Keratinocyte (primary cell): ENCODE measurements around the gene ADGRD1. TPM values are rescaled to one million over a fixed set of nuclear protein-coding genes. Genes with fewer than 3 reads are reported as not detected.

Source experiments
- DNase-seq: peaks from one replicate; pipeline ENCODE4 v3.0.0-alpha.2; 2011; ENCODE audit warnings: low read depth, missing footprints, low spot score
- FAIRE-seq: peaks from 2 replicates; lab custom pipeline; 2011; peaks lifted over from hg19 to GRCh38; lab: Jason Lieb, UNC
- H2AFZ ChIP-seq: 2 replicates; pipeline ENCODE4 v1.6.0; 2012; ENCODE audit warnings: low read length, control low read depth, inconsistent platforms; ENCODE audit not compliant: control insufficient read depth
- H3K27ac ChIP-seq: 2 replicates; pipeline ENCODE4 v1.5.1; 2011; ENCODE audit warnings: low read length; ENCODE audit not compliant: control insufficient read depth, insufficient read depth
- H3K27me3 ChIP-seq: 3 replicates; pipeline ENCODE4 v1.6.0; 2011; ENCODE audit warnings: low read length; ENCODE audit not compliant: control insufficient read depth, insufficient read depth; ENCODE audit errors: extremely low read depth
- H3K36me3 ChIP-seq, 2 experiments: 2 replicates in 1 of 2; 3 replicates in 1 of 2; pipeline ENCODE4 v1.5.1; 2011; ENCODE audit warnings: low read length in 2 of 2, mild to moderate bottlenecking in 1 of 2; ENCODE audit not compliant: control insufficient read depth in 2 of 2, insufficient read depth in 2 of 2; ENCODE audit errors: extremely low read depth in 1 of 2
- H3K4me1 ChIP-seq: 3 replicates; pipeline ENCODE4 v1.5.1; 2011; ENCODE audit warnings: low read length; ENCODE audit not compliant: control insufficient read depth, insufficient read depth; ENCODE audit errors: extremely low read depth
- H3K4me2 ChIP-seq: 3 replicates; pipeline ENCODE4 v1.6.0; 2011; ENCODE audit warnings: low read depth, low read length; ENCODE audit not compliant: control insufficient read depth, insufficient read depth; ENCODE audit errors: extremely low read depth
- H3K4me3 ChIP-seq, 3 experiments: fragments of 200-600 bp in 1 of 3; sonication (generic) in 1 of 3; 2 replicates in 2 of 3; 3 replicates in 1 of 3; pipeline ENCODE4 v1.5.1; 2011 to 2016; ENCODE audit warnings: low read length in 3 of 3, mild to moderate bottlenecking in 3 of 3, control low read depth in 2 of 3, inconsistent platforms in 1 of 3, low read depth in 1 of 3, mixed read lengths in 1 of 3, mixed run types in 1 of 3, moderate library complexity in 1 of 3; ENCODE audit not compliant: control insufficient read depth in 2 of 3, insufficient read depth in 2 of 3; ENCODE audit errors: extremely low read depth in 1 of 3
- H3K79me2 ChIP-seq: 2 replicates; pipeline ENCODE4 v1.6.0; 2012; ENCODE audit warnings: low read length; ENCODE audit not compliant: control insufficient read depth, insufficient read depth
- H3K9ac ChIP-seq: 3 replicates; pipeline ENCODE4 v1.6.0; 2011; ENCODE audit warnings: low read length; ENCODE audit not compliant: control insufficient read depth, insufficient read depth; ENCODE audit errors: extremely low read depth
- H3K9me1 ChIP-seq: 3 replicates; pipeline ENCODE4 v1.6.0; 2011; ENCODE audit warnings: low read length; ENCODE audit not compliant: control insufficient read depth, insufficient read depth; ENCODE audit errors: extremely low read depth
- H3K9me3 ChIP-seq: 2 replicates; pipeline ENCODE4 v1.5.1; 2012; ENCODE audit warnings: low read depth, low read length; ENCODE audit not compliant: control insufficient read depth
- H4K20me1 ChIP-seq: 3 replicates; pipeline ENCODE4 v1.6.0; 2011; ENCODE audit warnings: low read length; ENCODE audit not compliant: control insufficient read depth, insufficient read depth; ENCODE audit errors: extremely low read depth
- CTCF ChIP-seq, 3 experiments: IDR thresholded peaks in 1 of 3; conservative IDR thresholded peaks in 1 of 3; optimal IDR thresholded peaks in 1 of 3; 2 replicates in 2 of 3; 3 replicates in 1 of 3; pipeline versions ENCODE3 to v1.5.1; 2011; ENCODE audit warnings: low read length in 3 of 3, mild to moderate bottlenecking in 3 of 3, moderate library complexity in 2 of 3, control low read depth in 1 of 3, inconsistent platforms in 1 of 3; ENCODE audit not compliant: insufficient read depth in 2 of 3; ENCODE audit errors: extremely low read depth in 1 of 3
- EZH2 ChIP-seq: IDR thresholded peaks from one replicate; pipeline ENCODE4 v1.6.1; 2012; ENCODE audit warnings: inconsistent platforms, mild to moderate bottlenecking, low read length, moderate library complexity
- dilution Hi-C: fragments of 300-500 bp; cut with MboI; formaldehyde crosslinking; loops from one replicate; pipeline ENCODE4 v1.7.0; 2020; ENCODE audit warnings: low sequenced_read_pairs; ENCODE audit not compliant: extremely low pct_ligation_motif_present
- polyA plus RNA-seq, 5 experiments: library from polyadenylated mRNA; depleted of rRNA in 3 of 5; stranded (reverse) in 3 of 5; stranded (forward) in 1 of 5; unstranded in 1 of 5; fragments of >200 nt; gene quantifications; 1 replicate in 1 of 5; 2 replicates in 3 of 5; 3 replicates in 1 of 5; pipeline versions ENCODE4 v1.2.1 to v1.2.3, GENCODE V29; 2011 to 2012; ENCODE audit warnings: missing spikeins in 2 of 5, low read depth in 1 of 5, low replicate concordance in 1 of 5

Gene ADGRD1
- polyA plus RNA-seq, 1 donor (not counting 4 experiments of a cell fraction or from before 2014, with no cell fraction given) = not detected

DNA sequence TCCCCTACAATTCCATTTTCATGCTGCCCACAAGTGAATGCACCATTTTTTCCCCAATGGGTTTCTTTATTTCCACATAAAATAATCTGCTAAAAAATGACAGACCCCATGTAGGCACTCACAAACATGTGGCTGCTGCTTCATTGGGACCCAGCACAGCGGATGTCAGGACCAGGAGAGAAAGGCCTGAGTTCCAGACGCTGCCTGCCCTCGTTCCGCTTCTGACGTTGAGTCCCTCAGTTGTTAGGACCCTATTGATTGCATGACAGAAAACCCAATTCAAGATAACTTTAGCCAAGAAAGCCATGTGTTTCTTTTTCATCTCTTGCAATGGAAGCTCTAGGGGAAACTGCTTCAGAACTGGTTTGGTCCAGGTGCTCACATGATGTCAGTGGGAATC lies 34.6 kb downstream of the ADGRD1 start:
- Histone ChIP-seq H3K36me3 (no peaks in the 10 kb centered on the region), H3K27ac (no peak overlapping the region), H3K4me3 (no peak overlapping the region), H3K9me3 (no peaks in the 10 kb centered on the region), H3K9me1 (no peaks in the 10 kb centered on the region), H3K79me2 (no peaks in the 10 kb centered on the region), H3K4me1 (no peaks in the 10 kb centered on the region), H3K27me3 (no peaks in the 10 kb centered on the region), H4K20me1 (no peaks in the 10 kb centered on the region), H3K4me2 (no peak overlapping the region), H3K9ac (no peak overlapping the region), H2AFZ (no peak overlapping the region)
- FAIRE-seq (no peak), DNase-seq (no peak)
- TF ChIP-seq CTCF (optimal IDR thresholded peaks at IDR 0.05 in 1 of 3, IDR thresholded peaks at IDR 0.05 in 1 of 3, conservative IDR thresholded peaks at IDR 0.05 in 1 of 3; ENCODE audit: extremely low read depth in 1 of 3, insufficient read depth in 2 of 3, low read length in 3 of 3) = no peak
- no peak for TF ChIP-seq EZH2
- dilution Hi-C loops = no loop called here

GRCh38 chr12:130988751-130989150 lies 35.0 kb downstream of the ADGRD1 start:
- dilution Hi-C loops = no loop called here
- DNase-seq = no peak
- FAIRE-seq = no peak

More at GRCh38 chr12:130988751-130989150, 35.0 kb downstream of the ADGRD1 start:
- H3K79me2 ChIP-seq = no peaks in the 10 kb centered on the region
- no peaks in the 10 kb centered on the region for H3K9me3 ChIP-seq
- no peak overlapping the region for H2AFZ ChIP-seq
- no peaks in the 10 kb centered on the region for H4K20me1 ChIP-seq
- no peak overlapping the region for H3K4me2 ChIP-seq
- H3K4me1 ChIP-seq = no peaks in the 10 kb centered on the region
- H3K9ac ChIP-seq = no peak overlapping the region
- no peak overlapping the region for H3K27ac ChIP-seq
- H3K36me3 ChIP-seq = no peaks in the 10 kb centered on the region
- no peaks in the 10 kb centered on the region for H3K27me3 ChIP-seq
- TF ChIP-seq CTCF (optimal IDR thresholded peaks at IDR 0.05 in 1 of 3, IDR thresholded peaks at IDR 0.05 in 1 of 3, conservative IDR thresholded peaks at IDR 0.05 in 1 of 3; ENCODE audit: extremely low read depth in 1 of 3, insufficient read depth in 2 of 3, low read length in 3 of 3) (no peak), EZH2 (no peak)
- H3K9me1 ChIP-seq = no peaks in the 10 kb centered on the region
- H3K4me3 ChIP-seq = no peak overlapping the region
